Measurements from ENCODE around the gene MRM2.

GRCh38 chr7:2228921-2229320 is 13.1 kb downstream of the MRM2 start:
- no peak for TF ChIP-seq CTCF (IDR thresholded peaks at IDR 0.05; ENCODE audit: low read length)
- TF ChIP-seq EZH2phosphoT487 (IDR thresholded peaks at IDR 0.05; ENCODE audit: low read length) = no peak
